CD4-positive, alpha-beta T cell treated with Interferon gamma for 1 hour (primary cell): ENCODE data around the gene SLC2A9.
"Not testable (repeated sequence)": the region's sequence is repeated elsewhere in the genome, so short reads cannot be mapped to it uniquely, and the experiment has no call there.

Experiments
- DNase-seq: peaks from one replicate; pipeline ENCODE4 v3.0.0-alpha.2; 2020

The SLC2A9 gene

GRCh38 chr4:9923195-9923812 lies 98.0 kb downstream of the SLC2A9 start:
- no peak for DNase-seq

GRCh38 chr4:9921326-9921725 lies 100.0 kb downstream of the SLC2A9 start:
- DNase-seq = no peak

DNA sequence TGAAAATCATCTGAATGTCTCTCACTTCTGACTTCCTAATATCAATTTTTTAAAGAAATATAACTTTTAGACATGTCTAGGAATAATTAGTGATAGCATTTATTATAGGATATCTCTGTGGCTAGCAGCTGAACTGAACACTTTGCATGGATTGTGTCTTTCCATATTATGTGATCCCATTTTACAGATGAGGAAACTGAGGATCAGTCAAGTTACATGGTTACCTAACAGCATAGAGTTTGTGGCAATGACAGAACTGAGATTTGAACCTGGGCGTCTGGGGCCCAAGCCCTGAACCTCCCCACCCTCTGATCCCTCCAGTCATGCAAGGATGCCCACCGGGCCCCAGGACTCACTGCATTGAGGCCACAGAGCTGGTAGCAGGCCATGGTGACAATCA lies 101.3 kb downstream of the SLC2A9 start:
- no peak for DNase-seq

DNA sequence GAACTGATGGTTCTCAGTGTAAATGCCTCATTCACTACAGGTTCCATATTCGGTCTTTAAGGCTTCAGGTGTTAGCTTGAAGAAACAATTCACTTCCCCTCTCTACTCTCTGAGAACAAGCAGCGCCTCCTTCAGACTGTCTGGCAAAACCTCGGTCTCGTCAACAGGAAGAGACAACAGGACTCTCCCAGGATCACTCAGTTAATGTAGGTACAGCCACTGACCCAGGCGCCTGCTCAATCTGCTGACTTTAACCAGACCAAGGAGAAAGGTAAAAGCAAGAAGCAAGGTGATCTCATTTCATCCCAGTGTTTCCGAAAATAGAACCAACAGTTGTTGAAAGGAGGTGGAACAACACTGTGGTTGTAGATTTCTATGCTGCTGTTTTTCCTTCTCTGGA lies 102.2 kb downstream of the SLC2A9 start:
- DNase-seq = no peak

DNA sequence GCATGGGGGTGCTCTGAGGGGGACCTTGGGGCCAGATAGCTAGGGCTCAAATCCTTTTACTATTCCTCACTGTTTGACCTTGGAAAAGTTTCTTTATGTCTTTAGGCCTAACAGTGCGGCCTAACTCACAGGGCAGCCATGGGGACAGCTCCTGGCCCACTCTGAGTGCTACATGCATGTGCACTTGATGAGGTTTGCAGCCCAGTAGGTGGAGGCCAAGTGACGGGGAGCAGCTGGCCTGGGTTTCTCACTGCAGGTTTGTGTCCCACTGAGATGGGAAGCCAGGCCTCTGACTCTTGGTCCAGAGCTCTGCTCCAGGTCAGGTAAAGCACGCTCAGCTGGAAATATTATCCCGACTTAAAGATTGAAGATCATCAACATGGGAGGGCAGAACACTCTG lies 102.8 kb downstream of the SLC2A9 start:
- no peak for DNase-seq

GRCh38 chr4:9916937-9917336 lies 104.4 kb downstream of the SLC2A9 start:
- no peak for DNase-seq

- DNase-seq = no peak
Measured at GRCh38 chr4:9916346-9916745, 105.0 kb downstream of the SLC2A9 start.

- no peak for DNase-seq
Measured at GRCh38 chr4:9913846-9914245, 107.5 kb downstream of the SLC2A9 start.

DNA sequence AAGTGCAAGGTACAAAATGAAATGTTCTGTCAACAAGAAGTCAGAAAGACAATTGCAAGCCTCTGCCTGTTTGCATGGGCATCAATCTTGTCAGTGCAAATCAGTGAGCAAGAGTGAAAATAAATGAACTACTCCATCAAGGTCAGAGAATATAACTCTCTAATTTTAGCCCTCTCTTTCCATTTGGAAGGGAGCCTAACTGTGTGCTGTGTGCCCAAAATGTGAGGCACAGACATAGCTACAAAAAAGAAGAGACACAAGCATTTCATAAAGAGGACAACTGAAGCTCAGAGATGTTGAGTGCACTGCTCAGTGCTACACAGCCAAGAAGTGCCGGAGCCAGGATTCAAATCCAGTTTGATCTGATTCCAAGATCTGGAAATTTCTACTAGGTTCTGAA lies 114.3 kb downstream of the SLC2A9 start:
- DNase-seq = no peak

DNA sequence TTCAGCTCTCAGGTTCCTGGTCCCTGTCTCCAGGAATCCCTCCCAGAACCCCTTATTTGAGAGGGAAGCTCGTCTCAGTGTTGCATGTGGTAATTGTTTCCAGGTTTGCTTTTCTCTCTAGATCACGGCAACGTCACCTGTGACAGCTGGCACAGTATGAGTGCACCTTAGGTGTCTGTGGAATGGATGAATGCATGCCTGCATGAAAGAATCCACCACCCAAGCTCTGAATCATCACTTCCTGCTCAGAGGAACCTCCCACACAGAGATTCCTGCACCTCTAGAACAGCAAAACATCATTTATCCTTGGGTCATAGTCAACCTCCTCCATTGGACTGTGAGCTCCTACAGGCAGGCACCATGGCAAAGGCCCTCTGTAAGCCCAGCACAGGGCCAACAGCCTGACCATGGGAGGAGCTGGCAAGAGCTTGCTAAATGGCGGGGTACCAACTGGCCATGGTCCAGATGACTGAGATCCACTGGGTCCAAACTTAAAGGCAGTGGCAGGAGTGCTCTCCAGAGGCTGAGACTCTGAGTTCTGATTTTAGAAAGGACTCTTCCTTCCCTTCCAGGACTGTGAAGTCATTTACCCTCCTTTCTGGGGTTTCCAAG lies 116.2 kb downstream of the SLC2A9 start:
- no peak for DNase-seq

DNA sequence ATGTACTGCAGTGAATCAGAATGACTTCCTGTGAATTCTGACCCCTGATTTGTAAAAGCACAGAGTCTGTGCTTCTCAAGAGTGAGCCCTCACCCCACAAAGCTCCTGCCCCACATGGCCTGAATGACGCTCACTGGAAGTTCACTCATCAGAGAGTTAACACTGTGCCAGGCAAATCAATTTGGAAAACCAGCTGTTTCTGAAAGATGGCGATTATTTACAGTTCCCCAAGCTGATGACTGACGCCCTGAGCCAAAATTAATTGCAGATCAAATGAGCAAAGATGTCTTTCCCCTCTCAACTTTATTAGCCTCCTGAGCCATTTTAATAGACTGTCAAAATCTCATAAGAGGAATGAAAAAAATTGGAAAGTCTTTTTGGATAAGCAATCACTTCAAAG lies 118.0 kb downstream of the SLC2A9 start:
- no peak for DNase-seq

DNA sequence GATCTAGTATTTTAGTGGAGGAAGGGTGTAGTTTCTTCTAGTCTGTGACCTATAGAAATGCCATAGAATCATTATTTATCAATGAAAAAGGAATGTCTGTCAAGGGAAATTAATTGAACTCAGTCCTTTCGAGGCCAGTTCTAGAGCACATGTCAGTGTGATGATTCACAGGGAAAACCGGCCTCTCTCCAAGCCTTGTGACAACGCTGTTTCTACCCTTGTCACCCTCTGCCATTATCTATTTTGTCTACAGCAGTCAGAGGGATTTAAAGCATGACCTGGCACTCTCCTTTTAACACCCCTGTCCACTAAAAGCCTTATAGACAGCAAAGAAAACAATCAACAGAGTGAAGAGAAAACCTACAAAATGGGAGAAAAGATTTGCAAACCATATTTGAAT lies 120.0 kb downstream of the SLC2A9 start:
- DNase-seq = no peak

- DNase-seq = not testable (repeated sequence)
Measured at GRCh38 chr4:9900633-9901032, 120.7 kb downstream of the SLC2A9 start.

DNA sequence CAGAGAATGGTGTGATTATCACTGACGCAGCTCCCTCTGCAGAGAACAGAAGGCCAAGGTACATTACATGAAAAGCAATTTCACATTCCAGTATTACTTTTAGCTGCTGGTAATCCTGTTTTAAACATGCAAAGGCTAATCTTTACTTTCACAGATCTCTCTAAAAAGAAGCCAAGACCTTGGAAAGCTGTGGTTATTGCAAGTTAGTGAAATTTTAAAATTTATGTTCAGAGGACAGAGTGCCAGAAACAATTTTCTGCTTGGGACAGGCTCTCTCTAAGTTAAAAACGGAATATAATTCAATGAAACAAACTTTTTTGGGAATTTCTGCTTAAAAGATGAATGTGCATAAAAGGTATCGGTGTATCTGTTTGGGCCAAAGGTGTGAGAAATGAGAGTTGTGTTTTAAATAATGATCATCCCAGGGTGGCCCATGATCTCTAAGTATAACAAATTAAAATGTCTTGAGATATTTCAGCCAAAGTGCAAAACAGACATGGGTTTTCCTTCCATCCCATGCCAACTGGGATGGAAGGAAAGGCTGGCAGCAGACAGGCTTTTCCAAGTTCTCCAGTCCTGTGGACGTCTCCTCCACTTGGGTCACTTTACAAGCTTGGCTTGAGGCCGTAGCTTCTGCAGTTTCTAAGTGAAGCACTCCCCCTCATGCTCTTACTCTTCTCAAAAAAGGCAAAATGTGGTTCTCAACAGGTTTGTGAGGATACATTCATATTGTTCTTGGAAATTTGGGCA lies 121.8 kb downstream of the SLC2A9 start:
- no peak for DNase-seq

- DNase-seq = no peak
Measured at GRCh38 chr4:9898596-9899305, 122.5 kb downstream of the SLC2A9 start.

- no peak for DNase-seq
Measured at GRCh38 chr4:9895333-9895705, 126.0 kb downstream of the SLC2A9 start.

DNA sequence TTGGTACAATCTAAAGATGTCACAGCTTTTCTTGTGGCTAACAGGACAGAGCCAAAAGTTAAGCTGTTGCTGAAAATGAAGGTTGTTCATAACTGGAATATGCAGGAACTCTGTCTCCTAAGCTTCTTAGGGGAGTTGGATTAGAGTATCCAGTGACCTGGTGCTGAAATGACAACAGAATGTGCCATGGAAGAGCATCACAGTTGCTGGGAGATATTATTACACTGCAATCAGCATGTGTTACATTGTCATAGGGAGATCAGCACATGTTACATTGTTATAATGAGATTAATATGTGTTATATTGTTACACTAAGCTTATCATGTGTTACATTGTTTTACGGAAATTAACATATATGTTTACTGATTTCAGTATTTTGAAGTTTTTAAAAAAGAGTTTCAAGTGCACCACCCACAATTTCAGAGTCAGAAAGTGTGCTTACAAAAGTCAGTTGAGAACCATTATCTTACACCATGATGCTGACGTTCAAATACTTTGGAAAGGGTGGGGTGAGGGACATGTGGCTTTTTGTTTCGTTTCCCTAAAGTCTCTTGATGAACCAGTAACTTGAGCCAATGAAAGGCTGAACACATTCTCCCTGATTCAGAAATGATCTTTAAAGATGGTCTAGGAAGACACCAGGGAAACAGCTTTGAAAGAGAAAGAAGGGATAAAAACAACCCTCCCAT lies 126.5 kb downstream of the SLC2A9 start:
- DNase-seq = no peak

DNA sequence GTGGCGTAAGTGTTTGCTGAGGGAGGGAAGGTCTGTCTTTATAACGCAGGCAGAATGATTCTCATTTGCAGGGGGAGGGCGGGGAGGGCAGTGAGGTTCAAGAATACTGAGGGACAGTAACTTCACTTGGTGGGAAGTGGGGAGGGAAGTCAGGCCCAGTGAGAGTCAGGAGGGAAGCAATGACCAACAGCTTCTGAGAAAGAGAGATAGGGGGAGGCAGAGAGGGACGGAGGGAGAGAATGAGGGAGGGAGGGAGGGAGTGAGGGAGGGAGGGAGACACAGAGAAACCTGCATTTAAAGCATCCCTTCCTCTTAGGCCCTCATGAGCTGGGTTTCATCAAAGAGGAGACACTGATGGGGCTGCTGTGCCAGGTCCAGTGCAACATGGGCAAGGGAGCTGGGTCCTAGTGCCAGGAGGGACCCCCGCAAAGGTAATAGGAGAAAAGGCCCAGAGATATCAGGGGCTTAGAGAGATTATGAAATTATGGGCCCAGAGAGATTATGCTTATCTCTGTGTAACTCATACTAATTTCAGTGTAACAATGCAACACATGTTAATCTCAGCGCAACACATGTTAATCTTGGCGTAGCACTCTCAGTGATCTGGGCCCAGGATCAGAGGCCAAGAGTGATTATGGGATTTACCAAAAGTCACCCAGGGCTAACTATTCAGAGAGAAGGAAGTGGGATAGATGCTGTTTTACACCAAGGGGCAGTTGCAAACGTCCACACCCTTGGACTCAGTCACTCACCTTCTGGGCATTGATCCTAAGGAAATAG lies 127.8 kb downstream of the SLC2A9 start:
- no peak for DNase-seq

DNA sequence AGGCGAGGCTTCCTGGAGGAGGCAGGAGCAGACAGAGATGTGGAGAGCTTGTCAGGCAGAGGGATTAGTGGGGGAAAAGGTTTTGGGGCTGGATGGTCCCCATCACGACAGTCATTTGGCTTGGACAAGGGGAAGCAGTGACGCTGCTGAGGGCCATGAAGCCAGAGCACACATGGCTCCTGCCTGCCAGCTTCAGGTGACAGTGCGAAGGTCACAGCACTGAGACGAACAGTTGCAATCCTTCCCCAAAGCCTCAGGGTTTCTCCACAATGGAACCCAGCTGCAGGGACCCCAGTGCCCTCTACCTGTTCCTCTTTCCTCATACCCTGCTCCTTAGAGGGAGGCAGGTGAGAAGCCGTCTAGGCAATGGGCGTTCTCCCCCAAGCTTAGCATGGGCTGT lies 129.6 kb downstream of the SLC2A9 start:
- DNase-seq = no peak

DNA sequence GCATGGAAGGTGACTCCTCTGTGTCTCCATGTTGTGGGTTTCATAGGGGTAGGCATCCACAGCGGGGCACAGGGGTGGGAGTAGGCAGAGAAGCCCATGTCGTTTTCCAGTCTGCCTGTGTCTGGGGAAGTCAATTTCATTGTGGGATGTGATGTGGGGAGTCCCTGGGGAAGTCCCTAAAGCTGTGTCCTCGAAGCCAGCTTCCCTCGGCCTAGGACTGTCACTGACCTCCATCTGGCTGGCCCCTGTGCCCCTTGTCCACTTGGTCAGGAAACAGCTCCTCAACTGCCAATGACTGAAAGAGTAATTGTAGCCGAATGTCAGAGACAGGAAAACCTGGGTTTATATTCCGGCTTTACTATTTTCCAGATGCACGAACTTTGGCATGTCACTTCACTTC lies 130.2 kb downstream of the SLC2A9 start:
- no peak for DNase-seq

GRCh38 chr4:9889306-9889705 lies 132.0 kb downstream of the SLC2A9 start:
- no peak for DNase-seq

DNA sequence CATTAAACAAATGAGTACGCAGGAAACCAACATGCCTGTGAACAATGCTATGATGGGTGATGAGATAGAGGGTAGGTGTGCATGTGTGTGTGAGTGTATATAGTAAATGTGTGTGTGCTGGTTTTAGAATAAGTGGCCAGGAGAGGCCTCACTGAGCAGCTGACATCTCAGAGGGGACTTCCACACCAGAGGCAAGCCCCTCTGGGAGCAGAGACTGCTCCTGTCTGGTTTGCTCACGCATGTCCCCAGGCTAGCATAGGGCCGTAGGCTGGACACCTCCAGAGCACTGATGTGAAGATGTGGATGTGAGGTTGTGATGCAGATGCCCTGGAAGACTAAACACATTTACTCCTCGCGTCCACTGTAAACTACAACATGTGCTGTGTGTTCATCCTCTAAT lies 135.3 kb downstream of the SLC2A9 start:
- no peak for DNase-seq
